ENCODE results near the gene TNRC6B.
"Not testable (repeated sequence)": the region's sequence is repeated elsewhere in the genome, so short reads cannot be mapped to it uniquely, and the experiment has no call there.

TNRC6B gene

GRCh38 chr22:40177738-40178416 is at the start of gene TNRC6B:
TNRC6B (plus strand) TSS chr22:40177925; CDS start chr22:40178136, 211 bp downstream.
- DNase-seq, result no peak

GRCh38 chr22:40128989-40129388 is 48.7 kb upstream of the TNRC6B start:
- no peak for DNase-seq

GRCh38 chr22:40137132-40137531 is 40.6 kb upstream of the TNRC6B start:
- no peak for DNase-seq

- no peak for DNase-seq
These were observed 38.9 kb upstream of the TNRC6B start for GRCh38 chr22:40138866-40139265.

- no peak for DNase-seq
These were observed 30.1 kb upstream of the TNRC6B start for GRCh38 chr22:40147388-40148176.

GRCh38 chr22:40153192-40153591 is 24.5 kb upstream of the TNRC6B start:
- DNase-seq, result no peak

- DNase-seq, result no peak
These were observed 24.0 kb upstream of the TNRC6B start for GRCh38 chr22:40153705-40154104.

GRCh38 chr22:40156001-40156516 is 21.7 kb upstream of the TNRC6B start:
- no peak for DNase-seq

GRCh38 chr22:40156682-40157081 is 21.0 kb upstream of the TNRC6B start:
- DNase-seq, result not testable (repeated sequence)

- DNase-seq, result no peak
These were observed 20.3 kb upstream of the TNRC6B start for GRCh38 chr22:40157330-40157945.

GRCh38 chr22:40161194-40161593 is 16.5 kb upstream of the TNRC6B start:
- no peak for DNase-seq

GRCh38 chr22:40165537-40165936 is 12.2 kb upstream of the TNRC6B start:
- not testable (repeated sequence) for DNase-seq

GRCh38 chr22:40175611-40176244 is 2.0 kb upstream of the TNRC6B start:
- DNase-seq, result no peak

- DNase-seq, result no peak
These were observed 596 bp upstream of the TNRC6B start for GRCh38 chr22:40176921-40177737.

GRCh38 chr22:40178417-40179409 is 988 bp downstream of the TNRC6B start:
- DNase-seq, result no peak

- no peak for DNase-seq
These were observed 1.8 kb downstream of the TNRC6B start for GRCh38 chr22:40179526-40179925.

GRCh38 chr22:40180403-40180802 is 2.7 kb downstream of the TNRC6B start:
- DNase-seq, result no peak

GRCh38 chr22:40181323-40181722 is 3.6 kb downstream of the TNRC6B start:
- no peak for DNase-seq

GRCh38 chr22:40182231-40182835 is 4.6 kb downstream of the TNRC6B start:
- no peak for DNase-seq

GRCh38 chr22:40183029-40183581 is 5.4 kb downstream of the TNRC6B start:
- no peak for DNase-seq

All from 8988T (cell line).